UCSD-AML1 (cell line): ENCODE measurements around the gene CERS4.
"Not testable (repeated sequence)": the region's sequence is repeated elsewhere in the genome, so short reads cannot be mapped to it uniquely, and the experiment has no call there.

ENCODE experiments used
- DNase-seq: peaks from one replicate; lab custom pipeline; 2025; ENCODE audit not compliant: unreplicated experiment; lab: John Stamatoyannopoulos, UW

CERS4 gene

GRCh38 chr19:8240274-8241229 lies 31.4 kb downstream of the CERS4 start:
- peak; percentile 88 for DNase-seq

DNA sequence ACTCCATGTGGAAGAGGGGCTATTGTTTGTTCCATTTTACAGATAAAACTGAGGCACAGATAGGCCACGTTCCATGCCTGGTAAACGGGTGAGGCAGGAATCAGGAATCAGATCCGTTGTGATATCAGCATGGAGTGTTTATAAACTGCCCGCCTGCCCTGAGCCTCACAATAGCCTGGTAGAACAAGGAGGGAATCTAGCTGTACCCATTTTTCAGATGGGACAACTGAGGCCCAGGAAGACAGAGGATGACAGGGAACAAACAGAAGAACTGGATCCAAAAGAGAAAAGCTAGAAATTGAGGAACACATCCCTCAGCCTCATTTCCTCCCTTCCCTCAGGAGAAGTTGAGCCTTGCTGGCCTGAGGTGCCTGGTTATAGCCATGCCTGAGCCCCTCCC lies 32.5 kb downstream of the CERS4 start:
- no peak for DNase-seq

DNA sequence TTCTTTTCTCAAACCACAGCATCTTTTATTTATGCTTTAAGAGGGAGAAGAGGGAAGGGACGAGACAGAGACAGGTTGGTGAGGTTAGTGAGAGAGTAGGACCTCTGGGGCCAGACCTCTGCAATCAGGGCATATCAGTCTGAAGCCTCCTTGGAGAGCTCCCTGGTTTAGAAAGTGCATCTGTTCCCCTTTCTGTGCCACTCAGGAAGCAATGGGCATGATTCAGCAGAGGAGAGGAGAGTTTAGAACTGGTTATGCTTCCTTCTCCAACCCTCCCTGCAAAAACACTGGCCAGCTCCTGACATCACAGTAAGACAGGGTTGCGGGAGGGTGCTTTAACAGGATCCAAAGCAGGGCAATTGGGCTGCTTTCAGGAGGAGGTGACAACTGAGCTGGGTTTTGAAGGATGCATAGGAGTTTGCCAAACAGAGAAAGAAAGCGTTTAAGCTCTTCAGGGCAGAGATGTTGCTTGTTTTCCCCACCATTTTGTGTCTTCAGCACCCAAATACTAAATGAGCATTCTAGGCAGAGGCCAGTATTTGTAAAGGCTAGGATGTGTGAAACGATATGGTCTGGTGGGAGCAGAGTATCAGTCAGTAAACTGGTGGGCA lies 33.1 kb downstream of the CERS4 start:
- DNase-seq, result peak; percentile 42

DNA sequence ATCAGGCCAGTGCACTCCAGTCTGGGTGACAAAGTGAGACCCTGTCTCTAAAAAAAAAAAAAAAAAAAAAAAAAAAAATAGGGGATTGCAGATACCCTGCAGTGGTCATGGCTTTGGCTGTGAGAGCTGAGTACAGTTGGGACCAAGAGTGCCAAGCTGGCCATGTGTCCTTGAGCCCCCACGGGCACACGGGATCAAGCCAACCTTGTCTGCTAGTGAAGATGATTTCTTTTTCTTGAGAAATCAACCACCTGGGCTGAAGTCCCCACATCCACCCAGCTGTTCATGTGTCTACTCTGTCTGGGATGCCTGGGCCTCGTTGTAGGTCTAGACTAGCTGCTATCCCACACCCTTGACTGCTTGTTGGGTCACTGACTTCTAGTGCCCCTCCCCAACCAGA lies 34.0 kb downstream of the CERS4 start:
- no peak for DNase-seq

GRCh38 chr19:8244442-8244841 lies 35.3 kb downstream of the CERS4 start:
- no peak for DNase-seq

- no peak for DNase-seq
These were observed 37.0 kb downstream of the CERS4 start for GRCh38 chr19:8245869-8246835.

DNA sequence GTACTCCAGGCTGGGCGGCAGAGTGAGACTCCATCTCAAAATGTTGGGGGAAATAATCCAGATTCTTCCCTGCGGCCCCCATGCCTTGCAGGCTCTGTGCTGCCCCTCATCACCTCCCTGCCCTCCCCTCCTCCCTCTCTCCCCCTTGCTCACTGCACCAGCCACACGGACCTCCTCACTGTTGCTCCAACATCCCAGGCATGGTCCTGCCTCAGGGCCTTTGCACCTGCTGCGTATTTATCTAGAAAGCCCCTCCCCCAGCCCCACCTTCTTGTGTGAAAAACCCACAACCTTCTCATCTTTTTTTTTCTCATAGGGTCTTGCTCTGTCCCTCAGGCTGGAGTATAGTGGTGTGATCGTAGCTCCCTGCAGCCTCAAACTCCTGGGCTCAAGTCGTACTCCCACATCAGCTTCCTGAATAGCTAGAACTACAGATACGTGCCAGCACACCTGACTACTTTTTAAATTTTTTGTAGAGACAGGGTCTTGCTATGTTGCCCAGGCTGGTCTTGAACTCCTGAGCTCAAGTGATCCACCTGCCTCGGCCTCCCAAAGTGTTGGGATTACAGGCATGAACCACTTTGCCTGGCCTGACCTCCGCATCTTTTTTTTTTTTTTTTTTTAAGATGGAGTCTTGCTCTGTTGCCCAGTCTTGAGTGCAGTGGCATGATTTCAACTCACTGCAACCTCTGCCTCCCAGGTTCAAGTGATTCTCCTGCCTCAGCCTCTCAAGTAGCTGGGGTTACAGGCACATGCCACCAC lies 38.1 kb downstream of the CERS4 start:
- DNase-seq, result not testable (repeated sequence)

GRCh38 chr19:8248348-8249328 lies 39.5 kb downstream of the CERS4 start:
- DNase-seq, result no peak

- no peak for DNase-seq
These were observed 41.4 kb downstream of the CERS4 start for GRCh38 chr19:8250596-8250995.

- DNase-seq, result no peak
These were observed 41.9 kb downstream of the CERS4 start for GRCh38 chr19:8251025-8251472.

- DNase-seq, result peak; percentile 83
These were observed 43.9 kb downstream of the CERS4 start for GRCh38 chr19:8252922-8253589.

DNA sequence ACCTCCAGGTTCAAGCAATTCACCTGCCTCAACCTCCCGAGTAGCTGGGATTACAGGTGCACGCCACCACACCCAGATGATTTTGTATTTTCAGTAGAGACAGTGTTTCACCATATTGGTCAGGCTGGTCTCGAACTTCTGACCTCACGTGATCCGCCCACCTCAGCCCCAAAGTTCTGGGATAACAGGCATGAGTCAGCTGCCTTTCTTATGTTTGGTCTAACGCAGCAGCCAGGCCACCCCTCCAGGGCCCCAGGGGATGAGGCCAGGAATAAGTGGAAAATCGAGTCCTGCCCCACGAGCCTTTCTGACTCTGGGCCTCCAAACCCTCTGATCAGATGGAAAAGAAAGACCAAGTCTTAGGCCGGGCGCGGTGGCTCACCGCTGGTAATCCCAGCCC lies 44.5 kb downstream of the CERS4 start:
- no peak for DNase-seq

DNA sequence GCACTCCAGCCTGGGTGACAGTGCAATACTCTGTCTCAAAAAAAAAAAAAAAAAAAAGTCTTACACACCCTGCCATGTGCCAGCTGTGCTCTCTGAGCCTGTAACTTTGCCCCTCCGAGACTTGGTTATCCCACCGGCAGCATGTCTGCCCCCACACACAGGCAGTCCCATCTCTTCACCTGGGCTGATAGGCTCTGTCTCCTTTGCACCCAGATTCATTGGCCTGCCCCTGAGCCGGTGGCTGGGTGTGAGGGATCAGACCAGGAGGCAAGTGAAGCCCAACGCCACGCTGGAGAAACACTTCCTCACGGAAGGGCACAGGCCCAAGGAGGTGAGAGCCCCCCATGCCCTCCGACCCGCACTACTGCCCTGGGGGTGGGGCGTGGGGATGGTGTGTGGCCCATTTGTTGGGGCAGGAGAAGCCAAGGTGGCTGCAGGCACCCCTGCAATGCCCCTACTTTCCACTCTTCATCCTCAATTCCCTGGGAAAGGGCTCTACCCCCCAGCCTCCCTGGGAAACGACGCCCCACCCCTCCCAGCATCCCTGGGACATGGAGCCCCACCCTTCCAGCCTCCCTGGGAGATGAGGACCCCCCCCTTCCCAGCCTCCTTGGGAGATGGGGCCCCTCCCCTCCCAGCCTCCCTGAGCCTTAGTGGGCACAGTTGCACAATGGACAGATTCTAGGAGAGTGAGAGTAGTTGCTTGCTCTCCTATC lies 45.3 kb downstream of the CERS4 start:
- DNase-seq, result no peak

DNA sequence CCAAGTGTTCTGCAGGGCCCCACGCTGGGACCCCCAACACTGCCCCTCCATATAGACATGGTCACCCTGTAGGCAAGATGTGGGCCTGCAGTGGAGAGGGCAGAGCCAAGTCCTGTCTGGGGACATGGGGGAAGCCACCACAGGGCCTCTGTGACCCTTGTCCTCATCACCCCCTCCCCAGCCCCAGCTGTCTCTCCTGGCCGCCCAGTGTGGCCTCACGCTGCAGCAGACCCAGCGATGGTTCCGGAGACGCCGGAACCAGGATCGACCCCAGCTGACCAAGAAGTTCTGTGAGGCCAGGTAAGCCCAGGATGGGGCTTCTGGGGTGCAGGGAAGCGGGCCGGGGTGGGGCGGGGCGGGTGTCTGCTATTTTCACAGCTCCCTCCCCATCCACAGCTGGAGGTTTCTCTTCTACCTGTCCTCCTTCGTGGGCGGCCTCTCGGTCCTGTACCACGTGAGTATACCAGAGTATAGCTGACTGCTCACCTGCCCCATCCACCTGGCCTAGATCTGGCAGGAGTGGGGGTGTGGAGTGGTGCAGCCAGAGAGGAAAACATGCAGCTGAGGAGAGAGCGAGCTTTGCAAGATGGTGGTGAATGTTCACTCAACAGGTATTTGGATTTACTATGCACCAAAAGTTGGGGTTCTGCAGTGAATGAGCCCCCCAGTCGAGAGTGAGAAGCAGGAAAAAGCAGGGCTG lies 46.4 kb downstream of the CERS4 start:
- DNase-seq, result no peak

- no peak for DNase-seq
These were observed 47.3 kb downstream of the CERS4 start for GRCh38 chr19:8256276-8257051.

DNA sequence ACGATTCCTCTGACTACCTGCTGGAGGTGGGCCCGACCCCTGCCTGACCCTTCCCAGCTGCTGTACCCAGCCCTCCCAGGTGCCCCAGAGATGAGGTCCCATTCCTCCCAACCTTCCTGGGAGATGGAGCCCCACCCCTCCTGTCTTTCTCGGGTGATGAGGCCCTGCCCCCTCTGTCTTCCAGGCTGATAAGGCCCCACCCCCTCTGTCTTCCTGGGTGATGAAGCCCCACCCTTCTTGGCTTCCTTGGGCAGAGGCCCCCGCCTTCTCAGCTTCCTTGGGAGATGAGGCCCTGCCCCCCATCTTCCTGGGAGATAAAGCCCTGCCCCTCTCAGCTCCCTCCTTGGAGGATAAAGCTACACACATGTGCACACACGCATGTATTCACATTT lies 47.9 kb downstream of the CERS4 start:
- peak; percentile 46 for DNase-seq
